C4-2B (cell line): ENCODE results near the gene TRUB2.

ENCODE experiments used
- H3K27ac ChIP-seq: fragments of 450-650 bp; 2 replicates; pipeline ENCODE4 v1.5.1; 2017
- CTCF ChIP-seq: fragments of 450-650 bp; conservative IDR thresholded peaks from 2 replicates; pipeline ENCODE4 v1.5.1; 2017; ENCODE audit warnings: mild to moderate bottlenecking
- ZFX ChIP-seq: fragments of 450-650 bp; IDR thresholded peaks from 2 replicates; pipeline ENCODE4 v1.6.1; 2017

TRUB2 gene

GRCh38 chr9:128362774-128363173, 40.5 kb upstream of the TRUB2 start:
- H3K27ac ChIP-seq = no peak overlapping the region; the same call in 1 of the 2 replicates
- TF ChIP-seq CTCF = no peak
- TF ChIP-seq ZFX = no peak

GRCh38 chr9:128361986-128362646, 39.9 kb upstream of the TRUB2 start:
- H3K27ac ChIP-seq = peak overlapping the region; percentile 39
- TF ChIP-seq CTCF (peak; percentile 94), ZFX (no peak)

GRCh38 chr9:128361296-128361985, 39.2 kb upstream of the TRUB2 start:
- H3K27ac ChIP-seq = peak overlapping the region; percentile 39
- TF ChIP-seq ZFX = no peak
- TF ChIP-seq CTCF = no peak

- TF ChIP-seq CTCF (no peak), ZFX (no peak)
- no peak overlapping the region for H3K27ac ChIP-seq
Measured at GRCh38 chr9:128360826-128361225, 38.6 kb upstream of the TRUB2 start.

GRCh38 chr9:128358861-128359260, 36.6 kb upstream of the TRUB2 start:
- H3K27ac ChIP-seq = no peak overlapping the region
- no peak for TF ChIP-seq CTCF
- no peak for TF ChIP-seq ZFX

GRCh38 chr9:128358090-128358489, 35.8 kb upstream of the TRUB2 start:
- H3K27ac ChIP-seq = no peak overlapping the region
- no peak for TF ChIP-seq ZFX
- TF ChIP-seq CTCF = no peak

- TF ChIP-seq CTCF = no peak
- no peak for TF ChIP-seq ZFX
- no peak overlapping the region for H3K27ac ChIP-seq
Measured at GRCh38 chr9:128355451-128355850, 33.2 kb upstream of the TRUB2 start.
